HG02588 (cell line): ENCODE measurements around the gene DUSP7.

Experiments used
- ATAC-seq: cut with Tn5 transposase; IDR thresholded peaks from one replicate; pipeline ENCODE4 v1.9.1; 2021; ENCODE audit warnings: mild to moderate bottlenecking, moderate library complexity; ENCODE audit not compliant: unreplicated experiment

Gene DUSP7

GRCh38 chr3:52069135-52069534, 12.8 kb upstream of the DUSP7 start:
- no peak for ATAC-seq

GRCh38 chr3:52068730-52069129, 12.4 kb upstream of the DUSP7 start:
- no peak for ATAC-seq

GRCh38 chr3:52068055-52068571, 11.7 kb upstream of the DUSP7 start:
- no peak for ATAC-seq

- ATAC-seq: no peak
Observed at GRCh38 chr3:52067526-52067925, 11.2 kb upstream of the DUSP7 start.

- no peak for ATAC-seq
Observed at GRCh38 chr3:52067046-52067445, 10.7 kb upstream of the DUSP7 start.

GRCh38 chr3:52065264-52065756, 8.9 kb upstream of the DUSP7 start:
- no peak for ATAC-seq

- no peak for ATAC-seq
Observed at GRCh38 chr3:52064561-52064960, 8.2 kb upstream of the DUSP7 start.

GRCh38 chr3:52063026-52063723, 6.8 kb upstream of the DUSP7 start:
- ATAC-seq: no peak

- ATAC-seq: peak; percentile 38
Observed at GRCh38 chr3:52062505-52062904, 6.1 kb upstream of the DUSP7 start.

GRCh38 chr3:52061121-52061910, 4.9 kb upstream of the DUSP7 start:
- no peak for ATAC-seq

- ATAC-seq: no peak
Observed at GRCh38 chr3:52059781-52060180, 3.4 kb upstream of the DUSP7 start.

GRCh38 chr3:52057812-52058495, 1.6 kb upstream of the DUSP7 start:
- ATAC-seq: no peak

GRCh38 chr3:52056968-52057811, 819 bp upstream of the DUSP7 start:
- peak; percentile 76 for ATAC-seq

- ATAC-seq: peak; percentile 10
Observed at GRCh38 chr3:52055537-52056351, 627 bp downstream of the DUSP7 start.

- no peak for ATAC-seq
Observed at GRCh38 chr3:52054661-52055511, 1.5 kb downstream of the DUSP7 start.

GRCh38 chr3:52053307-52054304, 2.8 kb downstream of the DUSP7 start:
- no peak for ATAC-seq

GRCh38 chr3:52052831-52053306, 3.5 kb downstream of the DUSP7 start:
- no peak for ATAC-seq
